Measurements from ENCODE around the gene STON2. TPM values are rescaled to one million over a fixed set of nuclear protein-coding genes. Genes with fewer than 3 reads are reported as not detected.

Gene STON2
- total RNA-seq, 1 donor from 2014 or later, result 77.2 TPM

DNA sequence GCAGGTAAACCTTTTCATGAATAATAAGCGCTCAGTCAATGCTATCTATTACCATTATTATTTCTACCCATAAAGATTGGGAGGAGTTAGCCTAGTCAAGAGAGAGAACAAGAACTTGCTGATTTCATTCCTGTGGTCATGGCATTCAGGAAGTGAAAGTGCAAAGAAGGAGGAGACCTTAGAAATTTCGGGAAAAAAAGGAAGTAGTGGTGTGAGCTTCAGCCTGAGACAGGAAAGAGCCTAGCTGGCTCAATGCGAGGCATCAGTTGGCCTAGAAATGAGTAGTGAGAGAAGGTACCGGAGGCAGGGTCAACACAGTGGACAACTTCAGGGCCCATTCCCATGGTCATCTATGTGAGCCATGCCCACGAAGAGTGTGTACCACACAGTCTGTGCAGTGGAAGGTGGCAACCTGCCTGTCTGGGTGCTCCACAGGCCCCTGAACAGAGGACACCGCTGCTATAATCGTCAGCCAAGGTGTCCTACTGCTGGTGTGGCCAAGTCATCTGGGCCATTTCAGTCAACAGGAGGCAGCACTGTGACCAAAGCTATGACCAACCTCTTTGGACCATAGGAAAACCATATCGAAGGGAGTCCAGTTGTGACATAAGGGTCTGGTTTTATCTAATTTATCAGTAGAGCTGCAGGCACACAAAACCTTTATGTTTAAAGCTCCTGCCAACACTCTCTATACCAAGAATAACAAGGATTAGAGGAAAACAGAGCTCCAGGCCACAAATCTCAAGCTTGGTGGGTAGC is 16.2 kb upstream of the STON2 start:
- H3K27ac Mint-ChIP-seq, result no peak overlapping the region
- no peaks in the 10 kb centered on the region for H3K27me3 Mint-ChIP-seq
- TF ChIP-seq, protein P1, sequence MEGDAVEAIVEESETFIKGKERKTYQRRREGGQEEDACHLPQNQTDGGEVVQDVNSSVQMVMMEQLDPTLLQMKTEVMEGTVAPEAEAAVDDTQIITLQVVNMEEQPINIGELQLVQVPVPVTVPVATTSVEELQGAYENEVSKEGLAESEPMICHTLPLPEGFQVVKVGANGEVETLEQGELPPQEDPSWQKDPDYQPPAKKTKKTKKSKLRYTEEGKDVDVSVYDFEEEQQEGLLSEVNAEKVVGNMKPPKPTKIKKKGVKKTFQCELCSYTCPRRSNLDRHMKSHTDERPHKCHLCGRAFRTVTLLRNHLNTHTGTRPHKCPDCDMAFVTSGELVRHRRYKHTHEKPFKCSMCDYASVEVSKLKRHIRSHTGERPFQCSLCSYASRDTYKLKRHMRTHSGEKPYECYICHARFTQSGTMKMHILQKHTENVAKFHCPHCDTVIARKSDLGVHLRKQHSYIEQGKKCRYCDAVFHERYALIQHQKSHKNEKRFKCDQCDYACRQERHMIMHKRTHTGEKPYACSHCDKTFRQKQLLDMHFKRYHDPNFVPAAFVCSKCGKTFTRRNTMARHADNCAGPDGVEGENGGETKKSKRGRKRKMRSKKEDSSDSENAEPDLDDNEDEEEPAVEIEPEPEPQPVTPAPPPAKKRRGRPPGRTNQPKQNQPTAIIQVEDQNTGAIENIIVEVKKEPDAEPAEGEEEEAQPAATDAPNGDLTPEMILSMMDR (IDR thresholded peaks at IDR 0.05; ENCODE audit: unreplicated experiment), result no peak
- peaks cover 17% of the 10 kb centered on the region for H3K36me3 Mint-ChIP-seq (ENCODE audit: insufficient read depth)
- H3K9me3 Mint-ChIP-seq (ENCODE audit: low read depth), result peaks cover 9% of the 10 kb centered on the region
- no peak for DNase-seq (ENCODE audit: low spot score, unreplicated experiment)
- H3K4me3 Mint-ChIP-seq (ENCODE audit: low read depth), result no peak overlapping the region
- H3K4me1 Mint-ChIP-seq (ENCODE audit: low read depth), result no peaks in the 10 kb centered on the region

DNA sequence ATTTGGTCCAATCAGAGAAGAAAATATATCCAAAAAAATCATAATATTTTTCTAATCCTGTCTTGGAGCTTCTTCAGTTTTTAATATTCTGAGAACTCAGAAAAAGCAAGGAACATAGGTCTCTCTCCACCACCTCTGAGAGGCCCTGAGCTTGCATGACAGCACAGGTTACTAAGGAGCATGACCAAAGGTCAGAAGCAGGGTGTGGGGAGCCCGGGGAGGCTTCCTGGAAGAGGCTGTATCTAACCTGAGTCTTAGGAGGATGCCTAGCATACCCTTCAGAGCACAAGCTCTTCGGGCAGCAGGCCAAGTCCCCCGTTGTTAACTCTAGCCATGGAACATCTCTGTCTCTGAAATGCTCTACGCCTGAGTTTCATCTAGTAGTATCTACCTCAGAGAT is 15.7 kb upstream of the STON2 start:
- Mint-ChIP-seq H3K27me3 (no peaks in the 10 kb centered on the region), H3K9me3 (ENCODE audit: low read depth) (peaks cover 12% of the 10 kb centered on the region), H3K27ac (no peak overlapping the region), H3K36me3 (ENCODE audit: insufficient read depth) (peaks cover 18% of the 10 kb centered on the region), H3K4me3 (ENCODE audit: low read depth) (no peak overlapping the region), H3K4me1 (ENCODE audit: low read depth) (no peaks in the 10 kb centered on the region)
- no peak for DNase-seq (ENCODE audit: low spot score, unreplicated experiment)
- TF ChIP-seq, protein P1 (IDR thresholded peaks at IDR 0.05; ENCODE audit: unreplicated experiment), result no peak

DNA sequence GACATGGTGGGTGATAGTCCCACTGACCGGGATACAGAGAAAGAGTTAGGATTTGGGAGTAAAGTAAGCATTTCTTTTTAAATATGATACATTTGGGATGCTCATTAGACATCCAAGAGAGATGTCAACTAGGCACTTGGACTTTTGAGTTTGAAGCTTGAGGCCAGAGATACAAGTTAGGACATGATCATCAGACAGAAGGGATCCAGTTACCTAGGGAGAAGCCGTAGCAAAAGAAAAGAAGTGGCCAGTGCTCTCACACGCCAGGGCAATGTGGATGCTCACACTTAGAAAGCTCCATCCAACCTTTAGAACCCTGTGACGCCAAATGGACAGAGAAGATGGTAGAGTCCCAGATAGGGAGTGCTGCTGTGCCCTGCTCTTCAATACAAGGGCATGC is 14.0 kb upstream of the STON2 start:
- Mint-ChIP-seq H3K4me3 (ENCODE audit: low read depth) (no peak overlapping the region), H3K27me3 (no peaks in the 10 kb centered on the region), H3K27ac (no peak overlapping the region), H3K36me3 (ENCODE audit: insufficient read depth) (peaks cover 13% of the 10 kb centered on the region), H3K9me3 (ENCODE audit: low read depth) (peaks cover 10% of the 10 kb centered on the region), H3K4me1 (ENCODE audit: low read depth) (no peaks in the 10 kb centered on the region)
- TF ChIP-seq, protein P1 (IDR thresholded peaks at IDR 0.05; ENCODE audit: unreplicated experiment), result no peak
- DNase-seq (ENCODE audit: low spot score, unreplicated experiment), result no peak

DNA sequence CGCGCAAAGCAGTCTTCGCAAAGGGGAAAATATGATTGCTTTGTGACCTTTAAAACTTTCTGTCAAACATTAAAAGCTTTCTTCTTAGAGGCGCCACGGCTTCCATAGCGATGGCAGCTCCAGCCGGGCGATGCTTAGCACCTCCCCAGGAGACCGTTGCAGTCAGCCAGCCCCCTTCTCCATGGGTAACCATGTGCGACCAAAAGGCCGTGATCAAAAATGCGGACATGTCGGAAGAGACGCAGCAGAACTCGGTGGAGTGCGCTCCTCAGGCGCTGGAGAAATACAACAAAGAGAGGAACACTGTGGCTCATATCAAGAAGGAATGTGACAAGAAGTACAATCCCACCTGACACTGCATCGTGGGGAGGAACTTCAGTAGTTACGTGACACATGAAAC is 12.7 kb upstream of the STON2 start:
- Mint-ChIP-seq H3K4me3 (ENCODE audit: low read depth) (no peak overlapping the region), H3K27me3 (no peaks in the 10 kb centered on the region), H3K36me3 (ENCODE audit: insufficient read depth) (peaks cover 9% of the 10 kb centered on the region), H3K4me1 (ENCODE audit: low read depth) (peaks cover 6% of the 10 kb centered on the region), H3K27ac (no peak overlapping the region), H3K9me3 (ENCODE audit: low read depth) (peaks cover 10% of the 10 kb centered on the region)
- TF ChIP-seq, protein P1 (IDR thresholded peaks at IDR 0.05; ENCODE audit: unreplicated experiment), result no peak
- DNase-seq (ENCODE audit: low spot score, unreplicated experiment), result no peak

DNA sequence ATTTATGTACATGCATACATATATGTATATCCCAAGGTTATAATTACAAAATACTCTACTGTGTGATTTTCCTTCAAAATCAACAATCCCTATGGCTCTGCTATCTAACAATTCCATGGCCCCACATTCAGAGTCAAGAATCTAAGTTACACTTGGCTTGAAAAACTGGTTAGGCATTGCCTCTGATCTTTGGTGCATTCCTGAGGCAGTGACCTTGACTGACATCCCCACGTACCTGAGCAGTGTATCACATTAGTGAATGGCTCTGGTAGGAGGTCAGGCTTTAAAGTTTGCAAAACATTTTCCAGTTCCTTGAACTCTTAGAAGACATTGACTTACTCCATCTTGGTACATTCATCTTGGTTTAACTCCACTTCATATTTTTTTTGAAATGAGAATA is 8.5 kb upstream of the STON2 start:
- H3K36me3 Mint-ChIP-seq (ENCODE audit: insufficient read depth), result peaks cover 8% of the 10 kb centered on the region
- no peak overlapping the region for H3K27ac Mint-ChIP-seq
- TF ChIP-seq, protein P1 (IDR thresholded peaks at IDR 0.05; ENCODE audit: unreplicated experiment), result no peak
- peaks cover 13% of the 10 kb centered on the region for H3K9me3 Mint-ChIP-seq (ENCODE audit: low read depth)
- H3K27me3 Mint-ChIP-seq, result no peaks in the 10 kb centered on the region
- H3K4me1 Mint-ChIP-seq (ENCODE audit: low read depth), result peaks cover 6% of the 10 kb centered on the region
- no peak for DNase-seq (ENCODE audit: low spot score, unreplicated experiment)
- H3K4me3 Mint-ChIP-seq (ENCODE audit: low read depth), result no peak overlapping the region
